Spleen (tissue), 11 donors: ENCODE measurements around the gene ARHGEF10L. TPM values are rescaled to one million over a fixed set of nuclear protein-coding genes. Genes with fewer than 3 reads are reported as not detected.

Experiments
- DNase-seq: peaks from one replicate; pipeline ENCODE4 v3.0.0-alpha.2; 2020
- H3K27ac ChIP-seq, 8 donors: fragments of 200-600 bp; sonication (generic) in 7 of 8; 1 replicate in 4 of 8; 2 replicates in 4 of 8; pipeline versions ENCODE4 v1.5.0 to v1.8.0; 2016 to 2021; ENCODE audit warnings: inconsistent platforms in 4 of 8, mild to moderate bottlenecking in 4 of 8, moderate library complexity in 1 of 8
- H3K27me3 ChIP-seq, 7 donors: fragments of 200-600 bp; sonication (generic) in 6 of 7; replicated peaks in 1 of 7; 1 replicate in 4 of 7; 2 replicates in 3 of 7; pipeline versions ENCODE4 v1.5.0 to v1.8.0; 2016 to 2021; ENCODE audit warnings: inconsistent platforms in 3 of 7, mild to moderate bottlenecking in 1 of 7
- H3K36me3 ChIP-seq, 6 donors: fragments of 200-600 bp; sonication (generic) in 5 of 6; 1 replicate in 4 of 6; 2 replicates in 2 of 6; pipeline versions ENCODE4 v1.5.0 to v1.8.0; 2016 to 2021; ENCODE audit warnings: inconsistent platforms in 2 of 6
- H3K4me1 ChIP-seq, 6 donors: fragments of 200-600 bp; sonication (generic) in 5 of 6; 1 replicate in 3 of 6; 2 replicates in 3 of 6; pipeline versions ENCODE4 v1.5.0 to v1.8.0; 2016 to 2021; ENCODE audit warnings: inconsistent platforms in 3 of 6
- H3K4me3 ChIP-seq, 8 donors: fragments of 200-600 bp; sonication (generic) in 7 of 8; 1 replicate in 4 of 8; 2 replicates in 4 of 8; pipeline versions ENCODE4 v1.5.0 to v1.8.0; 2016 to 2021; ENCODE audit warnings: inconsistent platforms in 4 of 8, mild to moderate bottlenecking in 4 of 8, moderate library complexity in 2 of 8
- H3K9me3 ChIP-seq, 8 donors: fragments of 200-600 bp; sonication (generic) in 7 of 8; 1 replicate in 4 of 8; 2 replicates in 4 of 8; pipeline versions ENCODE4 v1.5.0 to v1.8.0; 2016 to 2021; ENCODE audit warnings: inconsistent platforms in 4 of 8
- POLR2A ChIP-seq, 3 donors: fragments of 450-650 bp; IDR thresholded peaks; one replicate each; pipeline ENCODE4 v1.5.1; 2017; ENCODE audit warnings: antibody characterized with exemption in 3 of 3, mild to moderate bottlenecking in 1 of 3
- POLR2AphosphoS5 ChIP-seq, 3 donors: sonication (generic); formaldehyde crosslinking; IDR thresholded peaks; one replicate each; pipeline ENCODE4 v1.5.1; 2017; ENCODE audit warnings: antibody characterized with exemption in 3 of 3
- WGBS, 5 donors: extraction: QIAGEN DNeasy Blood & Tissue Kit in 3 of 5; methylation state at CpG; one replicate each; pipeline versions ENCODE4 v1.1.5 to v1.1.7; 2013 to 2018; 5-methylcytosine and 5-hydroxymethylcytosine counted together
- intact Hi-C: fragments of 100-400 bp; cut with DNase I; formaldehyde crosslinking; loops from one replicate; pipeline ENCODE4 v1.15.0; 2023; ENCODE audit warnings: low total_unique reads
- polyA plus RNA-seq, 3 donors: library from polyadenylated mRNA; stranded (reverse); fragments of 200-250 nt; gene quantifications; one replicate each; pipeline ENCODE4 v1.2.1, GENCODE V29; 2013
- total RNA-seq, 7 donors: library from RNA; depleted of rRNA in 3 of 7; stranded (reverse); fragments of >200 nt in 3 of 7; fragmentation: NEBNext Ultra II Directional in 4 of 7; extraction: Animal tissue kit (Norgen Biotek cat#: 25700) in 4 of 7; gene quantifications; one replicate each; pipeline versions ENCODE4 v1.1.0 to v1.2.1, GENCODE V29; 2016 to 2021
- TF ChIP-seq, protein P1 (sequence below), 11 experiments: fragments of 200-600 bp in 7 of 11; fragments of 450-650 bp in 4 of 11; sonication (generic) in 4 of 11; IDR thresholded peaks in 8 of 11; conservative IDR thresholded peaks in 3 of 11; 1 replicate in 7 of 11; 2 replicates in 4 of 11; pipeline versions ENCODE4 v1.4.0 to v1.8.0; 2016 to 2021; ENCODE audit warnings: antibody characterized with exemption in 11 of 11, inconsistent platforms in 4 of 11, mild to moderate bottlenecking in 1 of 11
- donor health status: healthy with polysubstance abuse.
- donor health status: DM: no; HTN: no; CAD: no; lungs with moderate emphysema.
- donor health status: DM: no; HTN: no; CAD: no.
- donor health status: Bipolar disorder and iron deficiency.
- donor health status: healthy.
- donor health status: DM: no; HTN: no; CAD: no.
- donor health status: DM: yes; HTN: yes; CAD: no.

The ARHGEF10L gene
- total and polyA plus RNA-seq, 10 donors: 10.0 to 40.9 (median 21.4) TPM

GRCh38 chr1:17668624-17669175 is 129.2 kb downstream of the ARHGEF10L start:
- 88 to 93% (median 90%) methylated on average over 11 to 20 of the region's 20 CpGs for WGBS, 5 donors
- Histone ChIP-seq H3K4me1 (peaks cover 0 to 5% (median 0%) of the 10 kb centered on the region in 6 donors), H3K27me3 (no peaks in the 10 kb centered on the region), H3K36me3 (peaks cover 0 to 71% (median 12%) of the 10 kb centered on the region in 6 donors), H3K4me3 (no peak overlapping the region), H3K27ac (no peak overlapping the region), H3K9me3 (no peaks in the 10 kb centered on the region)
- TF ChIP-seq POLR2AphosphoS5 (IDR thresholded peaks at IDR 0.05) (no peak), POLR2A (IDR thresholded peaks at IDR 0.05) (no peak)
- TF ChIP-seq, protein P1, sequence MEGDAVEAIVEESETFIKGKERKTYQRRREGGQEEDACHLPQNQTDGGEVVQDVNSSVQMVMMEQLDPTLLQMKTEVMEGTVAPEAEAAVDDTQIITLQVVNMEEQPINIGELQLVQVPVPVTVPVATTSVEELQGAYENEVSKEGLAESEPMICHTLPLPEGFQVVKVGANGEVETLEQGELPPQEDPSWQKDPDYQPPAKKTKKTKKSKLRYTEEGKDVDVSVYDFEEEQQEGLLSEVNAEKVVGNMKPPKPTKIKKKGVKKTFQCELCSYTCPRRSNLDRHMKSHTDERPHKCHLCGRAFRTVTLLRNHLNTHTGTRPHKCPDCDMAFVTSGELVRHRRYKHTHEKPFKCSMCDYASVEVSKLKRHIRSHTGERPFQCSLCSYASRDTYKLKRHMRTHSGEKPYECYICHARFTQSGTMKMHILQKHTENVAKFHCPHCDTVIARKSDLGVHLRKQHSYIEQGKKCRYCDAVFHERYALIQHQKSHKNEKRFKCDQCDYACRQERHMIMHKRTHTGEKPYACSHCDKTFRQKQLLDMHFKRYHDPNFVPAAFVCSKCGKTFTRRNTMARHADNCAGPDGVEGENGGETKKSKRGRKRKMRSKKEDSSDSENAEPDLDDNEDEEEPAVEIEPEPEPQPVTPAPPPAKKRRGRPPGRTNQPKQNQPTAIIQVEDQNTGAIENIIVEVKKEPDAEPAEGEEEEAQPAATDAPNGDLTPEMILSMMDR (IDR thresholded peaks at IDR 0.05 in 8 of 11, conservative IDR thresholded peaks at IDR 0.05 in 3 of 11): no peak
- intact Hi-C loops: no loop called here
- DNase-seq: no peak

DNA sequence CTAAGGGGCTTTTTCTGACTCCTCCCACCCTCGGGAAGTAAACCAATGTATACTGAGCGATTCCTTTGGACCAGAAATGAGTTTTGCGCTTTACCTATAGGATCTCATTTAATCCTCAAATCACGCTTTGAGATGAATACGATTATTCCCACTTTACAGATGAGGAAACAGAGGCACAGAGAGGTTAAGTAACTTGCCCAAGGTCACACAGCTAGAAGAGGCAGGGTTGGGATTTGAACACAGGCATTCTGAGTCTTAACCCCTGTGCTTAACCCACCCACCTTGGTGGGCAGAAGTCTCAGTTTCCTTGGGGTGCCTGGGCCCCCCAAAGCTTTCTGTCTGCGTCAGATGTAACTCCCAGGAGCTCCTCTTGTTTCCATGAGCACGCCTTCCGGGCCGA is 129.8 kb downstream of the ARHGEF10L start:
- intact Hi-C loops: no loop called here
- Histone ChIP-seq H3K4me3 (no peak overlapping the region), H3K27me3 (no peaks in the 10 kb centered on the region), H3K9me3 (no peaks in the 10 kb centered on the region), H3K4me1 (peaks cover 0 to 5% (median 0%) of the 10 kb centered on the region in 6 donors), H3K36me3 (peaks cover 0 to 64% (median 12%) of the 10 kb centered on the region in 6 donors), H3K27ac (no peak overlapping the region)
- DNase-seq: no peak
- no peak for TF ChIP-seq POLR2A (IDR thresholded peaks at IDR 0.05)
- TF ChIP-seq, protein P1 (IDR thresholded peaks at IDR 0.05 in 8 of 11, conservative IDR thresholded peaks at IDR 0.05 in 3 of 11): no peak
- TF ChIP-seq POLR2AphosphoS5 (IDR thresholded peaks at IDR 0.05): no peak
- 86 to 93% (median 90%) methylated on average over 9 of the region's 9 CpGs for WGBS, 5 donors

- H3K36me3 ChIP-seq: peaks cover 0 to 58% (median 8%) of the 10 kb centered on the region in 6 donors
- intact Hi-C loops: no loop called here
- 83 to 91% (median 88%) methylated on average over 26 of the region's 26 CpGs for WGBS, 5 donors
- no peak overlapping the region for H3K4me3 ChIP-seq
- H3K27me3 ChIP-seq: no peaks in the 10 kb centered on the region
- TF ChIP-seq POLR2AphosphoS5 (IDR thresholded peaks at IDR 0.05) (no peak), POLR2A (IDR thresholded peaks at IDR 0.05) (no peak)
- TF ChIP-seq, protein P1 (IDR thresholded peaks at IDR 0.05 in 8 of 11, conservative IDR thresholded peaks at IDR 0.05 in 3 of 11): no peak
- peaks cover 0 to 5% (median 0%) of the 10 kb centered on the region in 6 donors for H3K4me1 ChIP-seq
- H3K27ac ChIP-seq: no peak overlapping the region
- DNase-seq: no peak
- H3K9me3 ChIP-seq: no peaks in the 10 kb centered on the region
Observed at GRCh38 chr1:17669866-17670451, 130.5 kb downstream of the ARHGEF10L start.

- H3K4me3 ChIP-seq: no peak overlapping the region
- H3K9me3 ChIP-seq: no peaks in the 10 kb centered on the region
- no peak for DNase-seq
- intact Hi-C loops: no loop called here
- peaks cover 0 to 50% (median 3%) of the 10 kb centered on the region in 6 donors for H3K36me3 ChIP-seq
- TF ChIP-seq, protein P1 (IDR thresholded peaks at IDR 0.05 in 8 of 11, conservative IDR thresholded peaks at IDR 0.05 in 3 of 11): no peak
- TF ChIP-seq POLR2AphosphoS5 (IDR thresholded peaks at IDR 0.05) (no peak), POLR2A (IDR thresholded peaks at IDR 0.05) (no peak)
- peaks cover 0 to 5% (median 0%) of the 10 kb centered on the region in 6 donors for H3K4me1 ChIP-seq
- H3K27me3 ChIP-seq: no peaks in the 10 kb centered on the region
- WGBS, 5 donors: 83 to 93% (median 92%) methylated on average over 22 to 27 of the region's 27 CpGs
- H3K27ac ChIP-seq: no peak overlapping the region
Observed at GRCh38 chr1:17670587-17671313, 131.3 kb downstream of the ARHGEF10L start.
